GM12878 (cell line): ENCODE measurements around the gene PPP5C. TPM values are rescaled to one million over a fixed set of nuclear protein-coding genes. Genes with fewer than 3 reads are reported as not detected.

ENCODE experiments used
- ATAC-seq: fragments of 200-7000 bp; cut with Tn5 transposase; 3 replicates; pipeline ENCODE4 v1.9.1; 2020; ENCODE audit warnings: mild to moderate bottlenecking, moderate library complexity
- Bru-seq: library from RNA; stranded (reverse); fragments of 400-500 nt; gene quantifications from one replicate; lab custom pipeline; 2021; lab: Mats Ljungman, UMichigan
- BruChase-seq, 2 experiments: library from RNA; stranded (reverse); fragments of 400-500 nt; gene quantifications; one replicate each; lab custom pipeline; 2021; lab: Mats Ljungman, UMichigan
- BruUV-seq: library from RNA; stranded (reverse); fragments of 400-500 nt; replicated peaks from 2 replicates; lab custom pipeline; 2021; lab: Mats Ljungman, UMichigan
- CTCF ChIA-PET: fragments of 300-600 bp; sonication (Branson Sonifier 250); formaldehyde crosslinking; extraction: SDS; loops from one replicate; lab custom pipeline; 2021; ENCODE audit warnings: inconsistent platforms; lab: Yijun Ruan, JAX
- POLR2A ChIA-PET: fragments of 350-600 bp; formaldehyde crosslinking; extraction: SDS; loops from one replicate; lab custom pipeline; 2021; ENCODE audit warnings: inconsistent platforms; lab: Charles Lee
- RAD21 ChIA-PET: fragments of 300-600 bp; sonication (Branson Sonifier 250); formaldehyde crosslinking; loops from one replicate; lab custom pipeline; 2023; ENCODE audit warnings: antibody characterized with exemption; ENCODE audit not compliant: unreplicated experiment; lab: Charles Lee
- SMC1A ChIA-PET: fragments of 300-600 bp; sonication (Branson Sonifier 250); formaldehyde crosslinking; loops from one replicate; lab custom pipeline; 2023; ENCODE audit not compliant: unreplicated experiment, uncharacterized antibody; lab: Charles Lee
- DNase-seq: peaks from one replicate; pipeline ENCODE4 v3.0.0-alpha.2; 2011; ENCODE audit warnings: low read depth, low spot score
- FAIRE-seq: peaks from 3 replicates; lab custom pipeline; 2011; peaks lifted over from hg19 to GRCh38; lab: Jason Lieb, UNC
- H2AFZ ChIP-seq: 2 replicates; pipeline ENCODE4 v1.6.0; 2011; ENCODE audit warnings: low read depth, low read length, control low read depth; ENCODE audit not compliant: control insufficient read depth
- H3K27ac ChIP-seq: 2 replicates; pipeline ENCODE4 v1.5.1; 2011; ENCODE audit warnings: control low read depth; ENCODE audit not compliant: control insufficient read depth, insufficient read depth
- H3K27me3 ChIP-seq, 2 experiments: replicated peaks in 1 of 2; 2 replicates each; pipeline versions ENCODE4 v1.6.0 to v1.6.1; 2011; ENCODE audit warnings: low read length in 1 of 2; ENCODE audit not compliant: control insufficient read depth in 2 of 2, insufficient read depth in 2 of 2
- H3K36me3 ChIP-seq, 2 experiments: 2 replicates each; pipeline ENCODE4 v1.5.1; 2011; ENCODE audit warnings: low read length in 1 of 2; ENCODE audit not compliant: control insufficient read depth in 2 of 2, insufficient read depth in 2 of 2
- H3K4me1 ChIP-seq: 2 replicates; pipeline ENCODE4 v1.6.1; 2011; ENCODE audit warnings: mild to moderate bottlenecking, low read length, moderate library complexity, mixed read lengths; ENCODE audit not compliant: control insufficient read depth, insufficient read depth
- H3K4me2 ChIP-seq: 2 replicates; pipeline ENCODE4 v1.6.0; 2011; ENCODE audit warnings: control low read depth; ENCODE audit not compliant: control insufficient read depth, insufficient read depth
- H3K4me3 ChIP-seq: fragments of 200-600 bp; sonication (generic); 2 replicates; pipeline ENCODE4 v1.5.1; 2016
- H3K79me2 ChIP-seq: 2 replicates; pipeline ENCODE4 v1.6.0; 2011; ENCODE audit warnings: low read length; ENCODE audit not compliant: control insufficient read depth, insufficient read depth
- H3K9ac ChIP-seq: 2 replicates; pipeline ENCODE4 v1.8.0; 2011; ENCODE audit warnings: low read length, control low read depth, mixed read lengths; ENCODE audit not compliant: control insufficient read depth, insufficient read depth
- H3K9me3 ChIP-seq: replicated peaks from 3 replicates; pipeline ENCODE4 v1.5.1; 2011; ENCODE audit warnings: mild to moderate bottlenecking, low read length; ENCODE audit not compliant: control insufficient read depth, insufficient read depth
- H4K20me1 ChIP-seq: 2 replicates; pipeline ENCODE4 v1.6.0; 2011; ENCODE audit not compliant: control insufficient read depth, insufficient read depth
- BHLHE40 ChIP-seq, 2 experiments: fragments of 450-650 bp in 1 of 2; IDR thresholded peaks; 2 replicates each; pipeline ENCODE4 v1.6.1; 2011 to 2017; ENCODE audit warnings: low read depth in 2 of 2, borderline replicate concordance in 1 of 2, improper control_type of control experiment in 1 of 2, low read length in 1 of 2, mild to moderate bottlenecking in 1 of 2
- BMI1 ChIP-seq: fragments of 450-650 bp; IDR thresholded peaks from 2 replicates; pipeline ENCODE4 v1.6.1; 2016; ENCODE audit warnings: mild to moderate bottlenecking, moderate library complexity, borderline replicate concordance
- EZH2 ChIP-seq: IDR thresholded peaks from 2 replicates; pipeline ENCODE4 v1.6.1; 2012; ENCODE audit warnings: low read depth, mild to moderate bottlenecking, control low read depth, inconsistent platforms, low read length, borderline replicate concordance; ENCODE audit not compliant: control insufficient read depth
- GATAD2B ChIP-seq: fragments of 450-650 bp; conservative IDR thresholded peaks from 2 replicates; pipeline ENCODE4 v1.6.1; 2017; ENCODE audit warnings: low read depth, mild to moderate bottlenecking, moderate library complexity
- KAT2A ChIP-seq: conservative IDR thresholded peaks from 2 replicates; pipeline ENCODE4 v1.6.1; 2011; ENCODE audit warnings: low read depth, low read length; ENCODE audit not compliant: control insufficient read depth
- MYC ChIP-seq: IDR thresholded peaks from 2 replicates; pipeline ENCODE4 v1.6.1; 2011; ENCODE audit warnings: mild to moderate bottlenecking, low read length, moderate library complexity, inconsistent platforms; ENCODE audit not compliant: insufficient read depth, insufficient replicate concordance, insufficient read length, severe bottlenecking
- NFYB ChIP-seq: IDR thresholded peaks from 2 replicates; pipeline ENCODE4 v1.6.1; 2011; ENCODE audit warnings: low read depth, mild to moderate bottlenecking, low read length, improper control_type of control experiment, moderate library complexity; ENCODE audit not compliant: insufficient read depth
- NRF1 ChIP-seq: conservative IDR thresholded peaks from 2 replicates; pipeline ENCODE4 v1.6.1; 2011; ENCODE audit warnings: mild to moderate bottlenecking, low read depth, low read length, improper control_type of control experiment
- POLR2A ChIP-seq: IDR thresholded peaks from 2 replicates; pipeline ENCODE4 v1.6.1; 2011; ENCODE audit warnings: low read depth, mild to moderate bottlenecking, low read length
- POLR2AphosphoS5 ChIP-seq: IDR thresholded peaks from 2 replicates; pipeline ENCODE4 v1.6.1; 2011; ENCODE audit warnings: mild to moderate bottlenecking, low read length, inconsistent platforms
- WGBS: methylation state at CpG from one replicate; pipeline ENCODE4 v1.1.6; 2016; ENCODE audit warnings: low lambda C conversion rate; ENCODE audit not compliant: insufficient replicate concordance, insufficient coverage; ENCODE audit errors: missing lambda C conversion rate; 5-methylcytosine and 5-hydroxymethylcytosine counted together
- in situ Hi-C: fragments of 300-500 bp; cut with MboI; formaldehyde crosslinking; loops from 9 replicates; pipeline ENCODE4 v1.14.3; 2018; ENCODE audit warnings: mixed read lengths
- intact Hi-C: fragments of 100-400 bp; cut with micrococcal nuclease; formaldehyde crosslinking; loops from one replicate; pipeline ENCODE4 v1.14.2; 2022; ENCODE audit not compliant: unreplicated experiment
- long read RNA-seq, 2 experiments: library from polyadenylated mRNA; unstranded; transcript quantifications; one replicate each; pipeline ENCODE4 v2.0.0, GENCODE V29; 2019 to 2020
- polyA minus RNA-seq, 3 experiments: library from RNA; depleted of rRNA, polyadenylated mRNA; stranded (reverse); fragments of >200 nt; gene quantifications; 2 replicates each; pipeline ENCODE4 v1.2.3, GENCODE V29; 2011
- polyA plus RNA-seq, 11 experiments: library from polyadenylated mRNA; depleted of rRNA in 4 of 11; unstranded in 6 of 11; stranded (reverse) in 5 of 11; fragments of >200 nt; fragmentation: Nextera tagmentation in 4 of 11; fragmentation: Illumina TruSeq in 1 of 11; extraction: Ambion mirVana in 4 of 11; extraction: Trizol in 1 of 11; gene quantifications; 1 replicate in 1 of 11; 2 replicates in 10 of 11; pipeline versions ENCODE4 v1.2.1 to v1.2.3, GENCODE V29; 2011 to 2016; ENCODE audit warnings: inconsistent platforms in 2 of 11, missing spikeins in 2 of 11, low read depth in 1 of 11
- total RNA-seq, 4 experiments: library from RNA; depleted of rRNA in 3 of 4; stranded (reverse); fragments of >200 nt in 3 of 4; fragmentation: Illumina TruSeq in 1 of 4; extraction: Trizol in 1 of 4; gene quantifications; 2 replicates each; pipeline versions ENCODE4 v1.2.1 to v1.2.3, GENCODE V29; 2013 to 2021
- TF ChIP-seq, protein P1 (sequence below): IDR thresholded peaks from 2 replicates; pipeline ENCODE4 v1.6.1; 2011; ENCODE audit warnings: borderline replicate concordance, low read depth, mild to moderate bottlenecking, moderate library complexity, mixed read lengths, low read length; ENCODE audit not compliant: insufficient read depth; ENCODE audit errors: extremely low read length
- TF ChIP-seq, protein P2 (sequence below): fragments of 450-650 bp; IDR thresholded peaks from 2 replicates; pipeline ENCODE4 v1.6.1; 2014; ENCODE audit warnings: mild to moderate bottlenecking

The PPP5C gene, protein sequence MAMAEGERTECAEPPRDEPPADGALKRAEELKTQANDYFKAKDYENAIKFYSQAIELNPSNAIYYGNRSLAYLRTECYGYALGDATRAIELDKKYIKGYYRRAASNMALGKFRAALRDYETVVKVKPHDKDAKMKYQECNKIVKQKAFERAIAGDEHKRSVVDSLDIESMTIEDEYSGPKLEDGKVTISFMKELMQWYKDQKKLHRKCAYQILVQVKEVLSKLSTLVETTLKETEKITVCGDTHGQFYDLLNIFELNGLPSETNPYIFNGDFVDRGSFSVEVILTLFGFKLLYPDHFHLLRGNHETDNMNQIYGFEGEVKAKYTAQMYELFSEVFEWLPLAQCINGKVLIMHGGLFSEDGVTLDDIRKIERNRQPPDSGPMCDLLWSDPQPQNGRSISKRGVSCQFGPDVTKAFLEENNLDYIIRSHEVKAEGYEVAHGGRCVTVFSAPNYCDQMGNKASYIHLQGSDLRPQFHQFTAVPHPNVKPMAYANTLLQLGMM
- total RNA-seq (2013; cell fraction: nucleolus; rRNA removed): 133 and 153 TPM in 2 replicates
- total RNA-seq (2014; rRNA removed) (104 and 111 TPM in 2 replicates), total RNA-seq (2014; rRNA removed; fragmentation: Illumina TruSeq; extraction: Trizol) (68.9 and 79.8 TPM in 2 replicates), total RNA-seq (2021) (80.1 and 96.3 TPM in 2 replicates), polyA plus RNA-seq (2011; rRNA removed) (98.9 and 154 TPM in 2 replicates), polyA plus RNA-seq (2014; fragmentation: Illumina TruSeq; extraction: Trizol) (136 and 162 TPM in 2 replicates), polyA plus RNA-seq (2014; fragmentation: Nextera tagmentation; extraction: Ambion mirVana) (1 to 10 TPM; 1.1 to 2.0 TPM), polyA plus RNA-seq (2014; rRNA removed) (125 and 138 TPM in 2 replicates), polyA plus RNA-seq (2016; fragmentation: Nextera tagmentation; extraction: Ambion mirVana) (10 to 100 TPM; 80.1 to 92.7 TPM), polyA minus RNA-seq (2011; rRNA and poly(A)+ RNA removed) (146 and 151 TPM in 2 replicates), Bru-seq, nascent RNA (percentile 74 among the genes with signal in this experiment), BruChase-seq, experiment 1, labeled RNA remaining after a 6-hour chase (percentile 84 among the genes with signal in this experiment), BruChase-seq, experiment 2, labeled RNA remaining after a 2-hour chase (percentile 82 among the genes with signal in this experiment)
- polyA plus RNA-seq (2011; ENCODE audit: low read depth): 19.4 TPM
- polyA plus RNA-seq (2011; cell fraction: cytosol; rRNA removed): 175 and 233 TPM in 2 replicates
- 273 and 351 TPM in 2 replicates for polyA plus RNA-seq (2011; cell fraction: nucleus; rRNA removed)
- polyA plus RNA-seq (2012): 44.0 and 50.3 TPM in 2 replicates
- polyA minus RNA-seq (2011; cell fraction: cytosol; rRNA and poly(A)+ RNA removed): 38.1 and 60.0 TPM in 2 replicates
- 66.1 and 135 TPM in 2 replicates for polyA minus RNA-seq (2011; cell fraction: nucleus; rRNA and poly(A)+ RNA removed)
- long read RNA-seq, experiment 1, transcript PPP5C-201 (13 exons, 2,109 nt): major isoform, 80 of 89 reads
- long read RNA-seq, experiment 1, partial matches to known transcripts: 1 of 89 reads
- long read RNA-seq, experiment 1, other reads (novel, unspliced or antisense): 4 of 89 reads
- long read RNA-seq, experiment 2, partial matches to known transcripts: 3 of 11 reads
- long read RNA-seq, experiment 2, other reads (novel, unspliced or antisense): 6 of 11 reads

DNA sequence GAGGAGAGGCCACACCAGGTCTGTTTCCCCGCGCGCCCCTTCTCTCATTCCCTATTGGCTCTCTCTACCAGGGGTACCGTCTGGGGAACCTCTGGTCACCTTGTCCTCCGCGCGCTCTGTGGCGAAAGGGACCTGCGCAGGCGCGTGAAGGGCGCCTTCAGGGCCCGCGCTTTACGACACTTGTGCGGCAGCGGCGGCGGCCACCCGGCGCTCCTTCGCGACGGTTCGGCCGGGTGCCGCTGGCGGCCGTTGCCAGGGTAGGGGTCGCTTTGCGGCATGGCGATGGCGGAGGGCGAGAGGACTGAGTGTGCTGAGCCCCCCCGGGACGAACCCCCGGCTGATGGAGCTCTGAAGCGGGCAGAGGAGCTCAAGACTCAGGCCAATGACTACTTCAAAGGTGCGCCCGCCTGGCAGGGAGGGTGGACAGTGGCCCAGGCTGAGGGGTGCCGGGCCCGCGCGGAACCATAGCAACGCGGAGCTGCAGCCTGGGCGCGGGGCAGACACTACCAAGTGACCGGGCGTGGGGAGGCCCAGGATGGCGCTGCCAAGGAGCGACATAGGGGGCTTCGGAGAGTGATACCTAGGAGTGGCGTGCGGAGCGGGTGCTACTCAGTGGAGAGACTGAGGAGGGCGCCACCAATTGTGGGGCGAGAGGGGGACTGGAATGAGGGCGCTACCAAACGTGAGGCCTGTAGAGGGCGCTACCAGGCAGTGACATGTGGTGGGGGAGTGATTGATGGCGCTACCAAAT is at the start of gene PPP5C:
Gene PPP5C, plus strand, starts transcription at position 267 of the 751 bp plus-strand sequence. Its CDS starts 10 bp downstream, at position 277.
- H2AFZ ChIP-seq: peak within 1 kb of the TSS; percentile 100
- 2% methylated on average over 62 of the region's 62 CpGs for WGBS
- ChIA-PET RAD21 (interaction anchor here (0.6 to 1.3 kb wide), 4 partner anchors 48 to 515 kb away, joined by 3 to 4 read pairs (median 3); no protein-coding TSS in a partner anchor), CTCF (interaction anchor here (0.6 to 1.9 kb wide), 10 partner anchors 21 to 568 kb away, joined by 3 to 20 read pairs (median 3); partner anchors contain the start of gene DACT3), SMC1A (interaction anchor here (0.6 to 1.2 kb wide), 5 partner anchors 17 to 314 kb away, joined by 3 to 4 read pairs (median 3); partner anchors contain the start of gene DACT3), POLR2A (interaction anchor here (0.6 kb wide), 5 partner anchors 44 to 1477 kb away, joined by 3 to 5 read pairs (median 3); no protein-coding TSS in a partner anchor)
- peak; percentile 73 for ATAC-seq
- H3K4me2 ChIP-seq: peak within 1 kb of the TSS; percentile 98
- DNase-seq: peak; percentile 66
- no peaks in the 10 kb centered on the region for H3K9me3 ChIP-seq
- FAIRE-seq: peak; percentile 49
- H4K20me1 ChIP-seq: no peaks in the 10 kb centered on the region
- peaks cover 39% of the 10 kb centered on the region for H3K4me1 ChIP-seq
- peak within 1 kb of the TSS; percentile 91 for H3K27ac ChIP-seq
- no peaks in the 10 kb centered on the region for H3K27me3 ChIP-seq
- BruUV-seq: TSS peak; percentile 56
- intact Hi-C loops: no loop called here
- H3K79me2 ChIP-seq: peaks cover 48% of the 10 kb centered on the region
- in situ Hi-C loops: no loop called here
- peak within 1 kb of the TSS; percentile 76 for H3K4me3 ChIP-seq
- H3K9ac ChIP-seq: peak within 1 kb of the TSS; percentile 92
- H3K36me3 ChIP-seq: no peaks in the 10 kb centered on the region; a peak in 1 of 4 replicates
- TF ChIP-seq NRF1: peak; percentile 90
- TF ChIP-seq, protein P1, sequence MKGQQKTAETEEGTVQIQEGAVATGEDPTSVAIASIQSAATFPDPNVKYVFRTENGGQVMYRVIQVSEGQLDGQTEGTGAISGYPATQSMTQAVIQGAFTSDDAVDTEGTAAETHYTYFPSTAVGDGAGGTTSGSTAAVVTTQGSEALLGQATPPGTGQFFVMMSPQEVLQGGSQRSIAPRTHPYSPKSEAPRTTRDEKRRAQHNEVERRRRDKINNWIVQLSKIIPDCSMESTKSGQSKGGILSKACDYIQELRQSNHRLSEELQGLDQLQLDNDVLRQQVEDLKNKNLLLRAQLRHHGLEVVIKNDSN: no peak
- TF ChIP-seq GATAD2B: no peak; the same call in 1 of the 2 replicates
- peak; percentile 84 for TF ChIP-seq POLR2A
- TF ChIP-seq, protein P2, sequence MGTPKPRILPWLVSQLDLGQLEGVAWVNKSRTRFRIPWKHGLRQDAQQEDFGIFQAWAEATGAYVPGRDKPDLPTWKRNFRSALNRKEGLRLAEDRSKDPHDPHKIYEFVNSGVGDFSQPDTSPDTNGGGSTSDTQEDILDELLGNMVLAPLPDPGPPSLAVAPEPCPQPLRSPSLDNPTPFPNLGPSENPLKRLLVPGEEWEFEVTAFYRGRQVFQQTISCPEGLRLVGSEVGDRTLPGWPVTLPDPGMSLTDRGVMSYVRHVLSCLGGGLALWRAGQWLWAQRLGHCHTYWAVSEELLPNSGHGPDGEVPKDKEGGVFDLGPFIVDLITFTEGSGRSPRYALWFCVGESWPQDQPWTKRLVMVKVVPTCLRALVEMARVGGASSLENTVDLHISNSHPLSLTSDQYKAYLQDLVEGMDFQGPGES: no peak
- peak; percentile 73; the same call in 1 of the 2 replicates for TF ChIP-seq POLR2AphosphoS5
- peak; percentile 87 for TF ChIP-seq BMI1
- no peak for TF ChIP-seq KAT2A
- TF ChIP-seq NFYB: no peak
- TF ChIP-seq EZH2: no peak
- TF ChIP-seq BHLHE40 (IDR thresholded peaks at IDR 0.05; ENCODE audit: borderline replicate concordance in 1 of 2, low read depth in 2 of 2, low read length in 1 of 2): peak; percentile 57 to 59; a peak in 2 of 4 replicates
- TF ChIP-seq MYC: no peak
